HFFc6 (cell line): ENCODE measurements around the gene CMTM1. TPM values are rescaled to one million over a fixed set of nuclear protein-coding genes. Genes with fewer than 3 reads are reported as not detected.

Experiments
- DNase-seq: peaks from one replicate; pipeline ENCODE4 v3.0.0-alpha.2; 2018
- H3K27ac Mint-ChIP-seq: 2 replicates; pipeline ENCODE4 v1.8.0; 2020; ENCODE audit warnings: mild to moderate bottlenecking, mixed read lengths
- H3K27me3 Mint-ChIP-seq: 2 replicates; pipeline ENCODE4 v1.8.0; 2021; ENCODE audit warnings: mild to moderate bottlenecking, moderate library complexity, mixed read lengths; ENCODE audit not compliant: insufficient read depth
- H3K36me3 Mint-ChIP-seq: 2 replicates; pipeline ENCODE4 v1.8.0; 2021; ENCODE audit warnings: low read depth, mixed read lengths
- H3K4me1 Mint-ChIP-seq: 2 replicates; pipeline ENCODE4 v1.8.0; 2020; ENCODE audit warnings: low read depth, mixed read lengths
- H3K4me3 Mint-ChIP-seq: 2 replicates; pipeline ENCODE4 v1.8.0; 2020; ENCODE audit warnings: mild to moderate bottlenecking, moderate library complexity, mixed read lengths
- H3K9me3 Mint-ChIP-seq: 2 replicates; pipeline ENCODE4 v1.8.0; 2020; ENCODE audit warnings: mild to moderate bottlenecking, mixed read lengths
- CTCF ChIP-seq: fragments of 200-600 bp; sonication (generic); IDR thresholded peaks from 2 replicates; pipeline ENCODE4 v1.5.0; 2021; ENCODE audit warnings: antibody characterized with exemption, mild to moderate bottlenecking
- total RNA-seq, 6 experiments: library from RNA; stranded (reverse); fragmentation: NEBNext Ultra II Directional; extraction: Animal tissue kit (Norgen Biotek cat#: 25700); gene quantifications; 2 replicates in 1 of 6; 3 replicates in 5 of 6; pipeline ENCODE4 v1.2.3, GENCODE V29; 2021

Gene CMTM1
- total RNA-seq, 6 experiments from 2014 or later: 4.2 to 5.5 (median 4.9) TPM

- no peak for TF ChIP-seq CTCF
- H3K27ac Mint-ChIP-seq: no peak overlapping the region
- no peak for DNase-seq
- H3K27me3 Mint-ChIP-seq: 0 out of 2 replicates have a peak, but pooled peaks cover under 1% of the 10 kb centered on the region
- no peak overlapping the region for H3K4me3 Mint-ChIP-seq
- peaks cover 13% of the 10 kb centered on the region for H3K36me3 Mint-ChIP-seq
- no peaks in the 10 kb centered on the region for H3K9me3 Mint-ChIP-seq
- H3K4me1 Mint-ChIP-seq: peaks cover 33% of the 10 kb centered on the region
Measured at GRCh38 chr16:66547101-66547989, 18.9 kb upstream of the CMTM1 start.

GRCh38 chr16:66548068-66548467 lies 18.2 kb upstream of the CMTM1 start:
- DNase-seq: no peak
- H3K27ac Mint-ChIP-seq: peak overlapping the region; percentile 82
- peak overlapping the region; percentile 84; the same call in 1 of the 2 replicates for H3K4me3 Mint-ChIP-seq
- peaks cover 40% of the 10 kb centered on the region for H3K4me1 Mint-ChIP-seq
- H3K9me3 Mint-ChIP-seq: no peaks in the 10 kb centered on the region
- TF ChIP-seq CTCF: no peak
- peaks cover 13% of the 10 kb centered on the region for H3K36me3 Mint-ChIP-seq
- 0 out of 2 replicates have a peak, but pooled peaks cover 4% of the 10 kb centered on the region for H3K27me3 Mint-ChIP-seq

GRCh38 chr16:66548868-66549267 lies 17.4 kb upstream of the CMTM1 start:
- peak overlapping the region; percentile 84 for H3K4me3 Mint-ChIP-seq
- H3K27me3 Mint-ChIP-seq: peaks cover 4% of the 10 kb centered on the region; the same call in 1 of the 2 replicates
- H3K27ac Mint-ChIP-seq: peak overlapping the region; percentile 82
- H3K4me1 Mint-ChIP-seq: peaks cover 48% of the 10 kb centered on the region
- no peak for TF ChIP-seq CTCF
- no peak for DNase-seq
- H3K36me3 Mint-ChIP-seq: peaks cover 21% of the 10 kb centered on the region
- H3K9me3 Mint-ChIP-seq: no peaks in the 10 kb centered on the region

GRCh38 chr16:66549284-66550131 lies 16.7 kb upstream of the CMTM1 start, which contains the start of gene TK2:
Gene TK2 (minus strand): TSS chr16:66550122. CDS start chr16:66550061, 61 bp downstream.
- H3K9me3 Mint-ChIP-seq: no peaks in the 10 kb centered on the region
- H3K36me3 Mint-ChIP-seq: peaks cover 23% of the 10 kb centered on the region
- peaks cover 55% of the 10 kb centered on the region for H3K4me1 Mint-ChIP-seq
- DNase-seq: peak; percentile 53
- H3K27me3 Mint-ChIP-seq: peaks cover 4% of the 10 kb centered on the region; the same call in 1 of the 2 replicates
- H3K4me3 Mint-ChIP-seq: peak within 1 kb of the TSS; percentile 90
- TF ChIP-seq CTCF: peak; percentile 50
- H3K27ac Mint-ChIP-seq: peak within 1 kb of the TSS; percentile 85

- Mint-ChIP-seq H3K4me3 (peak overlapping the region; percentile 96), H3K27me3 (peaks cover 4% of the 10 kb centered on the region; the same call in 1 of the 2 replicates), H3K36me3 (peaks cover 30% of the 10 kb centered on the region), H3K4me1 (peaks cover 65% of the 10 kb centered on the region), H3K27ac (peak overlapping the region; percentile 87), H3K9me3 (no peaks in the 10 kb centered on the region)
- TF ChIP-seq CTCF: peak; percentile 63
- DNase-seq: no peak
Measured at GRCh38 chr16:66551348-66551759, 14.9 kb upstream of the CMTM1 start.
